Adrenal gland (tissue), 12 donors: Measurements from ENCODE around the gene PELI1. TPM values are rescaled to one million over a fixed set of nuclear protein-coding genes. Genes with fewer than 3 reads are reported as not detected.
"Not testable (repeated sequence)": the region's sequence is repeated elsewhere in the genome, so short reads cannot be mapped to it uniquely, and the experiment has no call there.

Experiments
- DNase-seq, 7 donors: peaks; one replicate each; pipeline ENCODE4 v3.0.0-alpha.2; 2019 to 2020
- H3K27ac ChIP-seq, 5 donors: fragments of 200-600 bp; sonication (generic) in 4 of 5; 1 replicate in 3 of 5; 2 replicates in 2 of 5; pipeline versions ENCODE4 v1.5.1 to v1.8.0; 2016 to 2020; ENCODE audit warnings: mild to moderate bottlenecking in 1 of 5
- H3K27me3 ChIP-seq: fragments of 200-600 bp; 2 replicates; pipeline ENCODE4 v1.8.0; 2021
- H3K36me3 ChIP-seq, 2 donors: fragments of 200-600 bp; replicated peaks in 1 of 2; 1 replicate in 1 of 2; 2 replicates in 1 of 2; pipeline versions ENCODE4 v1.5.1 to v1.8.0; 2018 to 2022
- H3K4me1 ChIP-seq, 2 donors: fragments of 200-600 bp; replicated peaks in 1 of 2; 1 replicate in 1 of 2; 2 replicates in 1 of 2; pipeline versions ENCODE4 v1.5.1 to v1.8.0; 2018 to 2021
- H3K4me3 ChIP-seq, 4 donors: fragments of 200-600 bp; sonication (generic) in 3 of 4; one replicate each; pipeline ENCODE4 v1.5.1; 2016 to 2018
- H3K9me3 ChIP-seq, 3 donors: fragments of 200-600 bp; sonication (generic) in 1 of 3; replicated peaks in 1 of 3; 1 replicate in 2 of 3; 2 replicates in 1 of 3; pipeline versions ENCODE4 v1.5.1 to v1.8.0; 2016 to 2021
- CTCF ChIP-seq, 6 experiments: fragments of 450-650 bp in 4 of 6; fragments of 200-600 bp in 2 of 6; sonication (generic) in 1 of 6; IDR thresholded peaks; 1 replicate in 5 of 6; 2 replicates in 1 of 6; pipeline versions ENCODE4 v1.5.1 to v1.8.0; 2016 to 2021; ENCODE audit warnings: antibody characterized with exemption in 6 of 6, mild to moderate bottlenecking in 2 of 6, moderate library complexity in 1 of 6
- POLR2A ChIP-seq, 2 donors: fragments of 450-650 bp; IDR thresholded peaks; one replicate each; pipeline ENCODE4 v1.6.1; 2017; ENCODE audit warnings: antibody characterized with exemption in 2 of 2, mild to moderate bottlenecking in 2 of 2, moderate library complexity in 1 of 2
- WGBS, 4 donors: extraction: QIAGEN DNeasy Blood & Tissue Kit in 2 of 4; methylation state at CpG; one replicate each; pipeline versions ENCODE4 v1.1.5 to v1.1.7; 2013 to 2017; 5-methylcytosine and 5-hydroxymethylcytosine counted together
- intact Hi-C, 2 donors: fragments of 100-400 bp; cut with DNase I; formaldehyde crosslinking; loops; one replicate each; pipeline versions ENCODE4 v1.14.1 to v1.15.0; 2022 to 2023
- polyA plus RNA-seq, 3 donors: library from polyadenylated mRNA; stranded (reverse); fragments of 200-250 nt in 2 of 3; fragments of 350-450 nt in 1 of 3; fragmentation: Illumina TruSeq in 1 of 3; extraction: RNeasy Lipid Tissue Mini Kit (QIAGEN cat#74804) in 1 of 3; gene quantifications; one replicate each; pipeline ENCODE4 v1.2.3, GENCODE V29; 2013 to 2014
- total RNA-seq, 9 donors: library from RNA; depleted of rRNA in 4 of 9; stranded (reverse); fragments of >200 nt in 4 of 9; fragments of 120-200 nt in 1 of 9; fragmentation: NEBNext Ultra II Directional in 1 of 9; extraction: Animal tissue kit (Norgen Biotek cat#: 25700) in 1 of 9; gene quantifications; one replicate each; pipeline versions ENCODE4 v1.1.0 to v1.2.4, GENCODE V29; 2013 to 2023
- donor health status: healthy with polysubstance abuse.
- donor health status: Bipolar disorder and iron deficiency.
- donor health status: DM: yes; HTN: yes; CAD: no.
- donor health status: DM: no; HTN: no; CAD: no.
- donor health status: DM: no; HTN: no; CAD: no.
- donor health status: DM: yes; HTN: yes; CAD: no.

PELI1 gene
- total and polyA plus RNA-seq, 12 donors: 6.3 to 32.9 (median 13.7) TPM

- H3K27ac ChIP-seq: no peak overlapping the region
- H3K4me3 ChIP-seq: no peak overlapping the region
- 27 to 65% (median 37%) methylated on average over 2 of the region's 2 CpGs for WGBS, 4 donors
- no peaks in the 10 kb centered on the region for H3K9me3 ChIP-seq
- no peaks in the 10 kb centered on the region for H3K36me3 ChIP-seq
- no peaks in the 10 kb centered on the region for H3K27me3 ChIP-seq
- intact Hi-C loops: no loop called here
- TF ChIP-seq POLR2A (IDR thresholded peaks at IDR 0.05): no peak
- no peak for TF ChIP-seq CTCF (IDR thresholded peaks at IDR 0.05)
- DNase-seq: no peak
- no peaks in the 10 kb centered on the region for H3K4me1 ChIP-seq
Observed at GRCh38 chr2:64085936-64086335, 58.3 kb downstream of the PELI1 start.

GRCh38 chr2:64081046-64081445 lies 63.2 kb downstream of the PELI1 start:
- Histone ChIP-seq H3K4me3 (no peak overlapping the region), H3K27me3 (no peaks in the 10 kb centered on the region), H3K36me3 (no peaks in the 10 kb centered on the region), H3K27ac (no peak overlapping the region), H3K9me3 (no peaks in the 10 kb centered on the region), H3K4me1 (no peaks in the 10 kb centered on the region)
- 65 to 74% (median 70%) methylated on average over 8 of the region's 8 CpGs for WGBS, 4 donors
- TF ChIP-seq CTCF (IDR thresholded peaks at IDR 0.05): no peak
- TF ChIP-seq POLR2A (IDR thresholded peaks at IDR 0.05): no peak
- intact Hi-C loops: no loop called here
- DNase-seq: no peak

GRCh38 chr2:64080179-64080578 lies 64.0 kb downstream of the PELI1 start:
- Histone ChIP-seq H3K9me3 (no peaks in the 10 kb centered on the region), H3K4me1 (no peaks in the 10 kb centered on the region), H3K4me3 (no peak overlapping the region), H3K27me3 (no peaks in the 10 kb centered on the region), H3K27ac (no peak overlapping the region), H3K36me3 (no peaks in the 10 kb centered on the region)
- TF ChIP-seq POLR2A (IDR thresholded peaks at IDR 0.05): no peak
- TF ChIP-seq CTCF (IDR thresholded peaks at IDR 0.05): no peak
- intact Hi-C loops: no loop called here
- DNase-seq: no peak
- WGBS, 4 donors: 89 to 100% (median 93%) methylated on average over 1 of the region's 1 CpG

GRCh38 chr2:64079688-64080087 lies 64.5 kb downstream of the PELI1 start:
- H3K27me3 ChIP-seq, H3K36me3 ChIP-seq, H3K27ac ChIP-seq, intact Hi-C loops, H3K4me1 ChIP-seq, H3K9me3 ChIP-seq, DNase-seq, H3K4me3 ChIP-seq: not testable (repeated sequence)
- 91 to 92% (median 91%) methylated on average over 6 of the region's 6 CpGs for WGBS, 4 donors

GRCh38 chr2:64076828-64077227 lies 67.4 kb downstream of the PELI1 start:
- H3K27ac ChIP-seq: not testable (repeated sequence)

GRCh38 chr2:64074616-64075015 lies 69.6 kb downstream of the PELI1 start:
- H3K36me3 ChIP-seq, H3K27me3 ChIP-seq, H3K27ac ChIP-seq, H3K4me1 ChIP-seq, H3K4me3 ChIP-seq, intact Hi-C loops, DNase-seq, H3K9me3 ChIP-seq: not testable (repeated sequence)
- WGBS, 4 donors: 93 to 94% (median 93%) methylated on average over 6 of the region's 6 CpGs

More at GRCh38 chr2:64076828-64077227, 67.4 kb downstream of the PELI1 start:
- H3K27me3 ChIP-seq, intact Hi-C loops, DNase-seq, H3K4me3 ChIP-seq, H3K4me1 ChIP-seq, H3K36me3 ChIP-seq, H3K9me3 ChIP-seq: not testable (repeated sequence)
- WGBS, 4 donors: 89 to 91% (median 91%) methylated on average over 7 of the region's 7 CpGs
